Measurements from ENCODE around the gene LY6G6D.

The LY6G6D gene

DNA sequence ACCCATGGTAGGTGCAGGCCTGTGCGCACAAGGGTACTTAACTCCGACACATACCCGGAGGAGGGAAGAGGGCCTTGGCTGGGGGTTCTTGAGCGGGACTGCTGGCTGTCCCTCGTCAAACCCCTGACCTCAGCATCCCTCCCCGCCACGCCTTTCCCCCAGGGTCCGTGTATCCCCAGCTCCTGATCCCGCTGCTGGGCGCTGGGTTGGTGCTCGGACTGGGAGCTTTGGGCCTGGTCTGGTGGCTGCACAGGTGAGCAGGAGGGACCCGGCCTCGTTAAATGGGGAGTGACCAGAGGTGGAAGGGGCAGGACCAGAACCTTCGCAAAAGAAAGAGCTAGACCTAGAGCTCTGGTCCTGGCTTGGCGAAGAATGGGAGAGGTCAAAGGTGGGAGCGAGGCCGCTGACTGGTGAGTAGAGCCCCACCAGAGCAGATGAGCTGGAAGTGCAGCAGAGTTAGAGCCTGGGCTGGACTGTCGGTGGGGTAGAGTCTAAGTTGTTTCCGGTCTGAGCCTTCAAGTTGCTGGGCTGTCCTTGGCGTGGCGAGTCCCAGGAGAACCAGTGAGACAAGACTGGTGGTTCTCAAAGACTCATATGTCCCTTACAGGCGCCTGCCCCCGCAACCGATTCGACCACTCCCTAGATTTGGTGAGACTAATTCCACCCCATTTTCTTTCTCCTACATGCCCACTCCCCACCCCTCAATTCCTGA, 9.0 kb downstream of the LY6G6D start:
- no peak overlapping the region for H3K4me3 ChIP-seq (replicated peaks; ENCODE audit: low read depth, low read length)
- DNase-seq (ENCODE audit: extremely low read depth, low read depth): no peak
- TF ChIP-seq, protein P1, sequence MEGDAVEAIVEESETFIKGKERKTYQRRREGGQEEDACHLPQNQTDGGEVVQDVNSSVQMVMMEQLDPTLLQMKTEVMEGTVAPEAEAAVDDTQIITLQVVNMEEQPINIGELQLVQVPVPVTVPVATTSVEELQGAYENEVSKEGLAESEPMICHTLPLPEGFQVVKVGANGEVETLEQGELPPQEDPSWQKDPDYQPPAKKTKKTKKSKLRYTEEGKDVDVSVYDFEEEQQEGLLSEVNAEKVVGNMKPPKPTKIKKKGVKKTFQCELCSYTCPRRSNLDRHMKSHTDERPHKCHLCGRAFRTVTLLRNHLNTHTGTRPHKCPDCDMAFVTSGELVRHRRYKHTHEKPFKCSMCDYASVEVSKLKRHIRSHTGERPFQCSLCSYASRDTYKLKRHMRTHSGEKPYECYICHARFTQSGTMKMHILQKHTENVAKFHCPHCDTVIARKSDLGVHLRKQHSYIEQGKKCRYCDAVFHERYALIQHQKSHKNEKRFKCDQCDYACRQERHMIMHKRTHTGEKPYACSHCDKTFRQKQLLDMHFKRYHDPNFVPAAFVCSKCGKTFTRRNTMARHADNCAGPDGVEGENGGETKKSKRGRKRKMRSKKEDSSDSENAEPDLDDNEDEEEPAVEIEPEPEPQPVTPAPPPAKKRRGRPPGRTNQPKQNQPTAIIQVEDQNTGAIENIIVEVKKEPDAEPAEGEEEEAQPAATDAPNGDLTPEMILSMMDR (IDR thresholded peaks at IDR 0.05; ENCODE audit: low read depth, low read length, missing control alignments): no peak

DNA sequence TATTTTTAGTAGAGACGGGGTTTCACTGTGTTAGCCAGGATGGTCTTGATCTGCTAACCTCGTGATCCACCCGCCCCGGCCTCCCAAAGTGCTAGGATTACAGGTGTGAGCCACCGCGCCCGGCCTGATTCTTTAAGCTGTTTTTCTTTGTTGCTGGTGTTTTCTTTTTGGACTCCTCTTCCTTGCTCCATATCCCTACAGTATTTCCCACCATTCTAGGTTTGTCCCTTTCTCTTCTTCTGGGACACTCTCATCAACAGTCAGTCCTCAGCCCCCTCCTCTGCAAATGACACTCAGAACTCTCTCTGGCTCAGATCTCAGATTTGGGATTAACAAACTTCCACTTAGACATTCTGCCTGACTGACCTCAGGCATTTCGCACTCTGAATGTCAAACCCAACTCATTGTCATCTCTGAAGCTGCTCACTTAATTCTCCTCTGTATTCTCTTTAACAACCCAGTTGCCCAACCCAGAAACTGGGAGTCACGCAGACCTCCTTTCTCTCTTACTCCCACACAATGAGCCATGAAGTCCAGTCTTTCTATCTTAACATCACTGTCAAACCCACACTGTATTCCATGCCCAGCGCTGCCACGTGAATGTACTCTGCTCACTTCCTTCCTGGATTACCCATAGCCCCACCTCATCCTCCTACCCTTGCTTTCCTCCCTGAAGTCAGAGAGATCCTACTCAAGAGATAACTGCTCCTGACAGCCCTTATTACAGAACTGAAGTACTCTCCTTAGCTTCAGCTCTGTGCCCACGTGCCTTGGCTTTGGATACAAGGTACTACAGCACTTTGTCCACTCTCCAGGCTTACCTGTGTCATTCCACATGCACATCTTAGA, 10.6 kb downstream of the LY6G6D start:
- H3K4me3 ChIP-seq (replicated peaks; ENCODE audit: low read depth, low read length): no peak overlapping the region
- DNase-seq (ENCODE audit: extremely low read depth, low read depth): no peak
- TF ChIP-seq, protein P1 (IDR thresholded peaks at IDR 0.05; ENCODE audit: low read depth, low read length, missing control alignments): no peak

DNA sequence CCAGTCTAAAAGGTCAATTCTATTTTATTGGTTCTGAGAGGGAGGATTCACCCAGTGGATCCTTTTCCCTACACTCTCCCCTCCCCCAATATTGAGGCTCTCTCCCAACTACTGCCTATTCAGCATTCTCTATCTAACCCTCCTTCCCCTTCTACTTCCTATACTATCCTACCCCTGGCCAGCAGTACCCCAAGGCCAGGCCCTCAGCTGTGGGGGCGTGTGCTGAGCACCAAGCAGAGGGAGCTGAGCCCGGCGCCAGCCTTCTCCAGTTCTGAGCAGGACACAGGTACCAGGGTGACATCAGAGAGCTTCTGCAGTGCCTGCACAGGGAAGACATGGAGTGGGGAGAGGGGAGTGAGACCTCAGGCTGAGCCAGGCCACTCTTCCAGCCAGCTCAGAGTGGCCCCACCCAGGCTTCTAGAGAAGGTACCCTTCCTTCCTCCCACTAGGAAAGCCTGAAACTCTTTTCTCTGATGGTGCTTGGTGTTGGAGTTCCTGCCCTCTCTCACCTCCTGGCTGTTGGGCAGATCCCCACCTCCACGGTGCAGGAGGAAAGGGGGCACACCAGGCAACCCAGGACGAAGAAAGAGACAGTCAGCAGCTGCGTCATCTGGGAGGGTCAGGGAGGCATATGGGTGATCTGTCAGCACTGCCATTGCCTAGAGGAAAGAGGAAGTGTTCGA, 12.0 kb downstream of the LY6G6D start:
- TF ChIP-seq, protein P1 (IDR thresholded peaks at IDR 0.05; ENCODE audit: low read depth, low read length, missing control alignments): no peak
- DNase-seq (ENCODE audit: extremely low read depth, low read depth): no peak
- H3K4me3 ChIP-seq (replicated peaks; ENCODE audit: low read depth, low read length): no peak overlapping the region

DNA sequence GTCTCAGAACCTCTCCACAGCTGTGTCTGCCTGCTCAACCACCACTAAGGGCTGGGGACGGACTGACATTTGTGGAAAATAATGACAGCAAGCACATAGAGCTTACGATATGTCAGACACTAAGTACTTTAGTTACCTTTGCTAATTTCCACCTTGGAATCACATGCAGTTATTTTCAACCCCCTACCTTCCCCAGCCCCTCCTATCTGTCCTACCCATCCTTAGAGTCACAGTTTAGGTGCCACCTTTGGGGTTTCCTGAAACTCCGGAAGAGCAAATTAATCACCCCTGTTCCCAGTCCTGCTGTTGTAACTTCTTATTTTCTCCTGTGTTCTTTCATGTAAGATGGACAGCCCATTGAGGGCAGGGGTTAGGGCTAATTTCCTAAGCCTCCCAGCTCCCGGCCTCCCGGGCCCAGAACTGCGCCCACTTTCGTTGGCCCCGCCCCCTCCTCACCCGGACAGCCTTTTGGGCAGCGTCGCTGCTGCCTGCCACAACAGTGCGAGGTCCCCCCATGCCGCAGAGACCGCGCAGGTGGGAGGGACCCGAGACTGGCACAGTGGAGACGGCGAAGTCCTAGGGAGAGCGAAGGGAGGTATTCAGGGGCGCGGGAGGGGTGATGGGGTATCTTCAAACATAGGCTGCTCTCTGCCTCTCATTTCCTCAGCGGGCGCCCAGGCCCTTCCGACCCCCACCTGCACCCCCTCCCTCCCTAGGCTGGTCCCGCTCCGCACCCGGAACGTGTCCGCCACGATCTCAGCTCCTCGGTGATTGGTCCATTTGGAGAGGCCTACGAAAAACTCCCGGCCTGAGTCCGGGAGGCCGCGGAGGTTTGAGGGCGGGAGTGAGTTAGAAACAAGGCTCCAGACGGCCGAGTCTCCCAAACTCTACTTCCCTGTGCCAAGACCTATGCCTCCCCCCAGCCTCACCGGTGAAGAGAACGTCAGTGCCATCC, 12.8 kb downstream of the LY6G6D start:
- no peak for DNase-seq (ENCODE audit: extremely low read depth, low read depth)
- H3K4me3 ChIP-seq (replicated peaks; ENCODE audit: low read depth, low read length): no peak overlapping the region
- TF ChIP-seq, protein P1 (IDR thresholded peaks at IDR 0.05; ENCODE audit: low read depth, low read length, missing control alignments): no peak

DNA sequence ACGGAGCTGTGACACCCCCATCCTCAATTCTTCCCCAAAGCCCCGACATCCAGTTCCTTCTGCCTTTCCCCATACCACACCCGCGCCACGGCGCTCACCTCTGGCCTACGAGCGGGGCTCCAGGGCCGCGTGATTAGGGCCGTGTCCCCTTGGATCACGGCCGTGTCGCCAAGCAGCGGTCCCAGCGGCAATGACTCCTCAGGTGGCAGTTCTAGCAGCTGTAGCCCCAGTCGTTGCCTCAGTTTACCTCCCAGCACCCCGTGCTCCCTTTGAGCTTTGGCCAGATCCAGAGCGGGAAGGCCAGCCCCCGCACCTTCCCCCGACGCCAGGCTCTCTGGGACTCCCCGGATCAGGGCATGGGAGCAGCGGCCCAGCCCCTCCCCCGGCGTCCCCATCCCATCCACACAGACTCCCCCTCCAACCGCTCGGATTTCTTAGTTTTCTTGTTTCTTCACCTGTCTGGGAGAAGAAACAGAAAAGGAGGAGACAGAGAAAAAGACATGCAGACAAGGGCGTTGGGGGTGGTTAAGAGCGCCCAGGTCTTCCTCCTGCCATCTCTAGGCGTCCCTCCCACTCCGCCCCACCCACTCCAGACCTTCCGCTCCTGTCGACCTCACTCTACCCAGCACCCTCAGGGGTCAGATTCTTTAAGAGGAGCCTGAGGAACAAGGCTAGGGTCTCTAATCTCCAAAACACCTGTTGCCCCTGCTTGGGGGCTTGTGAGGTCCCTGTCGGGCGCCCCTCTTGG, 13.8 kb downstream of the LY6G6D start, which contains the start of gene DDAH2:
TSS of gene DDAH2 (minus strand) at position 533 of the 748 bp plus-strand sequence. CDS start at position 395, 138 bp downstream.
- DNase-seq (ENCODE audit: extremely low read depth, low read depth): no peak
- TF ChIP-seq, protein P1 (IDR thresholded peaks at IDR 0.05; ENCODE audit: low read depth, low read length, missing control alignments): peak; percentile 64
- peak within 1 kb of the TSS; percentile 63 for H3K4me3 ChIP-seq (replicated peaks; ENCODE audit: low read depth, low read length)
